AG04450 (cell line): ENCODE results near the gene POLDIP2. TPM values are rescaled to one million over a fixed set of nuclear protein-coding genes. Genes with fewer than 3 reads are reported as not detected.

ENCODE experiments used
- CTCF ChIA-PET: fragments of 300-600, 350-600 bp; formaldehyde crosslinking; extraction: SDS; loops from one replicate; lab custom pipeline; 2022; ENCODE audit warnings: antibody characterized with exemption, inconsistent platforms; lab: Charles Lee
- POLR2A ChIA-PET: fragments of 350-600 bp; formaldehyde crosslinking; extraction: SDS; loops from one replicate; lab custom pipeline; 2021; ENCODE audit warnings: antibody characterized with exemption, inconsistent platforms; lab: Yijun Ruan, JAX
- DNase-seq: peaks from one replicate; pipeline ENCODE4 v3.0.0-alpha.2; 2011; ENCODE audit warnings: low read depth, low spot score
- H3K27ac ChIP-seq: one replicate; pipeline ENCODE4 v1.5.1; 2012; ENCODE audit warnings: low read depth, low read length, control low read depth
- H3K27me3 ChIP-seq: one replicate; pipeline ENCODE4 v1.6.0; 2012; ENCODE audit warnings: low read length; ENCODE audit not compliant: control insufficient read depth, insufficient read depth
- H3K4me3 ChIP-seq: 2 replicates; pipeline ENCODE4 v1.5.1; 2011; ENCODE audit warnings: mild to moderate bottlenecking, low read depth, low read length, control low read depth
- H3K9me3 ChIP-seq: 2 replicates; pipeline ENCODE4 v1.5.1; 2012; ENCODE audit warnings: low read length; ENCODE audit not compliant: control insufficient read depth, insufficient read depth
- polyA plus RNA-seq: library from polyadenylated mRNA; depleted of rRNA; stranded (reverse); fragments of >200 nt; gene quantifications from 2 replicates; pipeline ENCODE4 v1.2.3, GENCODE V29; 2011
- TF ChIP-seq, protein P1 (sequence below): IDR thresholded peaks from 2 replicates; pipeline ENCODE4 v1.5.1; 2011; ENCODE audit warnings: low read depth, low read length, control low read depth, inconsistent platforms

Gene POLDIP2
- polyA plus RNA-seq, 1 experiment: 84.7 TPM

GRCh38 chr17:28345419-28346198, 11.7 kb downstream of the POLDIP2 start:
- H3K9me3 ChIP-seq: no peaks in the 10 kb centered on the region
- H3K27me3 ChIP-seq: no peaks in the 10 kb centered on the region
- no peak for DNase-seq
- ChIA-PET POLR2A (interaction anchor here (2.2 to 3.4 kb wide), 2 partner anchors 10 to 12 kb away, joined by 24 to 28 read pairs; partner anchors contain the start of genes IFT20, POLDIP2 and TNFAIP1), CTCF (interaction anchor here (0.8 kb wide), 1 partner anchor 195 kb away, joined by 3 read pairs; no protein-coding TSS in a partner anchor)
- TF ChIP-seq, protein P1, sequence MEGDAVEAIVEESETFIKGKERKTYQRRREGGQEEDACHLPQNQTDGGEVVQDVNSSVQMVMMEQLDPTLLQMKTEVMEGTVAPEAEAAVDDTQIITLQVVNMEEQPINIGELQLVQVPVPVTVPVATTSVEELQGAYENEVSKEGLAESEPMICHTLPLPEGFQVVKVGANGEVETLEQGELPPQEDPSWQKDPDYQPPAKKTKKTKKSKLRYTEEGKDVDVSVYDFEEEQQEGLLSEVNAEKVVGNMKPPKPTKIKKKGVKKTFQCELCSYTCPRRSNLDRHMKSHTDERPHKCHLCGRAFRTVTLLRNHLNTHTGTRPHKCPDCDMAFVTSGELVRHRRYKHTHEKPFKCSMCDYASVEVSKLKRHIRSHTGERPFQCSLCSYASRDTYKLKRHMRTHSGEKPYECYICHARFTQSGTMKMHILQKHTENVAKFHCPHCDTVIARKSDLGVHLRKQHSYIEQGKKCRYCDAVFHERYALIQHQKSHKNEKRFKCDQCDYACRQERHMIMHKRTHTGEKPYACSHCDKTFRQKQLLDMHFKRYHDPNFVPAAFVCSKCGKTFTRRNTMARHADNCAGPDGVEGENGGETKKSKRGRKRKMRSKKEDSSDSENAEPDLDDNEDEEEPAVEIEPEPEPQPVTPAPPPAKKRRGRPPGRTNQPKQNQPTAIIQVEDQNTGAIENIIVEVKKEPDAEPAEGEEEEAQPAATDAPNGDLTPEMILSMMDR: no peak
- H3K4me3 ChIP-seq: no peak overlapping the region
- H3K27ac ChIP-seq: peak overlapping the region; percentile 43

- Histone ChIP-seq H3K27me3 (no peaks in the 10 kb centered on the region), H3K27ac (no peak overlapping the region), H3K9me3 (no peaks in the 10 kb centered on the region), H3K4me3 (no peak overlapping the region)
- POLR2A ChIA-PET: interaction anchor here (0.9 kb wide), 1 partner anchor 9 kb away, joined by 5 read pairs; the partner anchor contains the start of genes IFT20 and TNFAIP1
- no peak for DNase-seq
- CTCF ChIA-PET: no interaction called here
- TF ChIP-seq, protein P1: no peak
Observed at GRCh38 chr17:28344435-28344901, 12.9 kb downstream of the POLDIP2 start.

DNA sequence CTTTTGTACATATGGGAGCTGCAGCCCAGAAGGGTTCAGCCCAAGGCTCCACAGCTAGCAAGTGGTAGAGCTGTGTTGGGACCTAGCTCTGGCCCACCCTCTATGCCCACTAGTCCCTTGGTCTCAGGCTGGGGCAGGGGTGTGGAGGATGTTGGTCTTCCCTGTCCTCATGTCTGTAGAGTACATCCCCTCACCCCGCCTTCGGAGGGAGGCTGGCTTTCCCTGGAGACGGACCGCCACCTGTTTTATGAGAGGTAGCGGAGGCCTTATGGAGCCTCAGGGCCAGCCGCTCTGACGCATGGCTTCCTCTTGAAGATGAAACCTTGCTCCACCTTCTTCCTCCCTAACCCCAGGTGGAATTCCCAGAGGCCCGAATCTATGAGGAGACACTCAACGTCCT, 13.3 kb downstream of the POLDIP2 start:
- no peak for DNase-seq
- POLR2A ChIA-PET: interaction anchor here (0.9 kb wide), 1 partner anchor 9 kb away, joined by 5 read pairs; the partner anchor contains the start of genes IFT20 and TNFAIP1
- CTCF ChIA-PET: interaction anchor here (1.2 kb wide), 1 partner anchor 450 kb away, joined by 3 read pairs; no protein-coding TSS in a partner anchor
- no peaks in the 10 kb centered on the region for H3K27me3 ChIP-seq
- no peak overlapping the region for H3K27ac ChIP-seq
- H3K9me3 ChIP-seq: no peaks in the 10 kb centered on the region
- TF ChIP-seq, protein P1: no peak
- H3K4me3 ChIP-seq: no peak overlapping the region

DNA sequence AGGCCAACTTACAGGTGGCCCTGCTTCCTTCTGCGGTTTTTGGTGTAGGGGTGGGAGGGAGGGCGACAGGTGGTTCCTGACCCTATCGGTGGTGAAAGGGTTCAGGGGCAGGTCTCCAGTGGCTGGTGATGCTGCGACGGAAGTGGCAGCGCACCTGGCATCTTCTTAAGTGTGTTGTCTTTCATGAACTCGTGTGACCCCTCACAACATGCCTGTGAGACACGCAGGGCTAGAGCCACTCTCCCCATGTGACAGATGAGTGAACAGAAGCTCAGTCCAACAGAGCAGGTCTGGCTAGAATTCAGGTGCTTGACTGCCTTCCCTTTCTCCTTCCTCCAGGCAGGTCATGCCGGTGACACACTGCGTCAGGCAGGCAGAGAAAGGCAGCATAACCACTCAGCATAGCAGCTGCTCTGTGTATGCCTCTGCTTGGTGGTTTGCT, 13.8 kb downstream of the POLDIP2 start:
- ChIA-PET POLR2A (interaction anchor here (0.9 kb wide), 1 partner anchor 8 kb away, joined by 5 read pairs; the partner anchor contains the start of genes IFT20 and TNFAIP1), CTCF (interaction anchor here (1.2 kb wide), 1 partner anchor 450 kb away, joined by 3 read pairs; no protein-coding TSS in a partner anchor)
- H3K9me3 ChIP-seq: no peaks in the 10 kb centered on the region
- DNase-seq: no peak
- TF ChIP-seq, protein P1: no peak
- no peaks in the 10 kb centered on the region for H3K27me3 ChIP-seq
- H3K27ac ChIP-seq: no peak overlapping the region
- no peak overlapping the region for H3K4me3 ChIP-seq

- CTCF ChIA-PET: no interaction called here
- H3K27me3 ChIP-seq: no peaks in the 10 kb centered on the region
- no peak overlapping the region for H3K27ac ChIP-seq
- TF ChIP-seq, protein P1: no peak
- H3K9me3 ChIP-seq: no peaks in the 10 kb centered on the region
- DNase-seq: no peak
- no peak overlapping the region for H3K4me3 ChIP-seq
- POLR2A ChIA-PET: no interaction called here
Observed at GRCh38 chr17:28342313-28342712, 15.0 kb downstream of the POLDIP2 start.
